Esophagus squamous epithelium (tissue), 4 donors: ENCODE results near the gene HEG1.

ENCODE experiments used
- POLR2A ChIP-seq, 4 donors: fragments of 450-650 bp; IDR thresholded peaks; one replicate each; pipeline ENCODE4 v1.6.1; 2017; ENCODE audit warnings: antibody characterized with exemption in 4 of 4, mild to moderate bottlenecking in 4 of 4, moderate library complexity in 3 of 4
- TF ChIP-seq, protein P1 (sequence below), 6 experiments: fragments of 450-650 bp in 4 of 6; fragments of 200-600 bp in 2 of 6; sonication (generic) in 2 of 6; IDR thresholded peaks; one replicate each; pipeline ENCODE4 v1.5.1; 2016 to 2019; ENCODE audit warnings: antibody characterized with exemption in 6 of 6, mild to moderate bottlenecking in 4 of 6, moderate library complexity in 4 of 6

GRCh38 chr3:125019271-125019670 lies 36.5 kb downstream of the HEG1 start:
- no peak for TF ChIP-seq POLR2A (IDR thresholded peaks at IDR 0.05)
- TF ChIP-seq, protein P1, sequence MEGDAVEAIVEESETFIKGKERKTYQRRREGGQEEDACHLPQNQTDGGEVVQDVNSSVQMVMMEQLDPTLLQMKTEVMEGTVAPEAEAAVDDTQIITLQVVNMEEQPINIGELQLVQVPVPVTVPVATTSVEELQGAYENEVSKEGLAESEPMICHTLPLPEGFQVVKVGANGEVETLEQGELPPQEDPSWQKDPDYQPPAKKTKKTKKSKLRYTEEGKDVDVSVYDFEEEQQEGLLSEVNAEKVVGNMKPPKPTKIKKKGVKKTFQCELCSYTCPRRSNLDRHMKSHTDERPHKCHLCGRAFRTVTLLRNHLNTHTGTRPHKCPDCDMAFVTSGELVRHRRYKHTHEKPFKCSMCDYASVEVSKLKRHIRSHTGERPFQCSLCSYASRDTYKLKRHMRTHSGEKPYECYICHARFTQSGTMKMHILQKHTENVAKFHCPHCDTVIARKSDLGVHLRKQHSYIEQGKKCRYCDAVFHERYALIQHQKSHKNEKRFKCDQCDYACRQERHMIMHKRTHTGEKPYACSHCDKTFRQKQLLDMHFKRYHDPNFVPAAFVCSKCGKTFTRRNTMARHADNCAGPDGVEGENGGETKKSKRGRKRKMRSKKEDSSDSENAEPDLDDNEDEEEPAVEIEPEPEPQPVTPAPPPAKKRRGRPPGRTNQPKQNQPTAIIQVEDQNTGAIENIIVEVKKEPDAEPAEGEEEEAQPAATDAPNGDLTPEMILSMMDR (IDR thresholded peaks at IDR 0.05): no peak
